GM12875 (cell line): ENCODE data around the gene RPIA.
"Not testable (repeated sequence)": the region's sequence is repeated elsewhere in the genome, so short reads cannot be mapped to it uniquely, and the experiment has no call there.

Experiments used
- H3K4me3 ChIP-seq: one replicate; pipeline ENCODE4 v1.5.1; 2011; ENCODE audit warnings: low read depth, low read length, control low read depth
- CTCF ChIP-seq: IDR thresholded peaks from 2 replicates; pipeline ENCODE4 v1.5.1; 2011; ENCODE audit warnings: low read depth, mild to moderate bottlenecking, control low read depth, inconsistent platforms, low read length, moderate library complexity, borderline replicate concordance; ENCODE audit not compliant: insufficient read depth

The RPIA gene

GRCh38 chr2:88757025-88757424 is 65.6 kb downstream of the RPIA start:
- TF ChIP-seq CTCF = no peak
- H3K4me3 ChIP-seq = no peak overlapping the region

DNA sequence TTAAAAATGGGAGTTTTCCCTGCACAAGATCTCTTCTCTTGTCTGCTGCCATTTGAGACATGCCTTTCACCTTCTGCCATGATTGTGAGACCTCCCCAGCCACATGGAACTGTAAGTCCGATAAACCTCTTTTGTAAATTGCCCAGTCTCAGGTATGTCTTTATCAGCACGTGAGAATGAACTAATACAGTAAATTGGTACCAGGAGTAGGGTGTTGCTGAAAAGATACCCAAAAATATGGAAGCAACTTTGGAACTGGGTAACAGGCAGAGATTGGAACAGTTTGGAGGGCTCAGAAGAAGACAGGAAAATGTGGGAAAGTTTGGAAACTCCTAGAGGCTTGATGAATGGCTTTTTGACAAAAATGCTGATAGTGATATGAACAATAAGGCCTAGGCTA is 67.2 kb downstream of the RPIA start:
- H3K4me3 ChIP-seq = not testable (repeated sequence)

DNA sequence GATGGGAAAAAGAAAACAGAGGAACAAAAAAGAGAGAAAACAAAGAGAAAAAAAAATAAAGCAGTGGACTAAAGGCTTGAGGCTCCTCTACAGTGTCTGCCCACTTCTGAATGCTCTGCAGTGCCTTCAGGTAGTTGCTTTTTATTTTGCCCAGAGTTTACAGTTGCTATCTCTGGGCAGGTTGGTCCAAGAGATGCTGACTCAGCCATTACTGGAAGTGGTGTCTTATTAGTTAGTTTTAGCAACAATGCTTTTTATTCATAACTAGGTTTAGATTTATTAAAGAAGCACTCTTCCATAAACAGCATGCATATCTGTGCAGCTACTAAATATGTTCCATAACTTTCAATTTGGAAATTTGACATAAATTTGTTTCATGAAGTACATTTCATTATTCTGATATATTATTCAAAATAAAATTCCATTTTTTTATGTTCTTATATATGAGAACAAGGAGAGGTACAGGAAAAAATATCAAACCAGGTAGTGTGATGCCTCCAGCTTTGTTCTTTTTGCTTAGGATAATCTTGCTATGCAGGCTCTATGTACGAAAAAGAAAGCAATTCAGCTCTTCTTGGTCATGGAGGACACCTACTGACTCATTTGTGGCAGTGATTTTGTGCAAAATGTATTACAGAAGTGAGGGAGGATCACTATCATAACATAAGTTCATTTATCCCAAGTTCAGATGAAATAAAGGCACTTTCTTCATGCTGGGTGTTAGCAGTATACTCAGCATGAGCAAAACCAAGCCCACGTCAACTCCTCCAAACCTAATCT is 69.5 kb downstream of the RPIA start:
- H3K4me3 ChIP-seq = no peak overlapping the region
- no peak for TF ChIP-seq CTCF

- H3K4me3 ChIP-seq = no peak overlapping the region
- TF ChIP-seq CTCF = no peak
These were observed 72.8 kb downstream of the RPIA start for GRCh38 chr2:88764141-88764849.

GRCh38 chr2:88764850-88765153 is 73.3 kb downstream of the RPIA start:
- peak overlapping the region; percentile 54 for H3K4me3 ChIP-seq
- TF ChIP-seq CTCF = no peak

GRCh38 chr2:88765154-88765888 is 73.8 kb downstream of the RPIA start:
- H3K4me3 ChIP-seq = peak overlapping the region; percentile 54

GRCh38 chr2:88765889-88766481 is 74.5 kb downstream of the RPIA start:
- peak overlapping the region; percentile 54 for H3K4me3 ChIP-seq

More at GRCh38 chr2:88765154-88765888, 73.8 kb downstream of the RPIA start:
- TF ChIP-seq CTCF = no peak
